HTR-8/SVneo (cell line): ENCODE results near the gene RUBCN.
"Not testable (repeated sequence)": the region's sequence is repeated elsewhere in the genome, so short reads cannot be mapped to it uniquely, and the experiment has no call there.

Source experiments
- DNase-seq: peaks from one replicate; pipeline ENCODE4 v3.0.0; 2011; ENCODE audit warnings: low spot score, mixed read lengths; ENCODE audit not compliant: insufficient read length
- FAIRE-seq: peaks from 2 replicates; lab custom pipeline; 2011; peaks lifted over from hg19 to GRCh38; lab: Jason Lieb, UNC

RUBCN gene

DNA sequence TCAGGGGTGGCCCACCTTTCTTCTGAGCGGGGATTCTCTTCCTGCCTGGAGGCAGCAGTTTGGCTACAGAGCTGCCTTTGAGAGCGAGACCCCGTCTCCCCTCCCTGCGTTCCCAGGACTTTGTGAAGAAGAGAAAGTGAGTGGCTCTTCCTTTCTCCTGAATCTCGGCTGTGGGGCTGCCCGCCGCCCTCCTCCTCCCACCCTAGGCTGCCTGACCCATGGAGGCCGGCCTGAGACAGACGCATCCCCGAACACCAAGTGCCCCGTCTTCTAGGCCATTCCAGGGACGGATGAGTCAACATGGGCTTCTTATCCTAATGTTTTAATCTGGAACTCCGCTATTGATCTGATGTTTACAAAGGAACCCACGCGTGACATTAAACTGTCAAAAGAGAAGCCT, 74.8 kb downstream of the RUBCN start:
- not testable (repeated sequence) for DNase-seq, FAIRE-seq

DNA sequence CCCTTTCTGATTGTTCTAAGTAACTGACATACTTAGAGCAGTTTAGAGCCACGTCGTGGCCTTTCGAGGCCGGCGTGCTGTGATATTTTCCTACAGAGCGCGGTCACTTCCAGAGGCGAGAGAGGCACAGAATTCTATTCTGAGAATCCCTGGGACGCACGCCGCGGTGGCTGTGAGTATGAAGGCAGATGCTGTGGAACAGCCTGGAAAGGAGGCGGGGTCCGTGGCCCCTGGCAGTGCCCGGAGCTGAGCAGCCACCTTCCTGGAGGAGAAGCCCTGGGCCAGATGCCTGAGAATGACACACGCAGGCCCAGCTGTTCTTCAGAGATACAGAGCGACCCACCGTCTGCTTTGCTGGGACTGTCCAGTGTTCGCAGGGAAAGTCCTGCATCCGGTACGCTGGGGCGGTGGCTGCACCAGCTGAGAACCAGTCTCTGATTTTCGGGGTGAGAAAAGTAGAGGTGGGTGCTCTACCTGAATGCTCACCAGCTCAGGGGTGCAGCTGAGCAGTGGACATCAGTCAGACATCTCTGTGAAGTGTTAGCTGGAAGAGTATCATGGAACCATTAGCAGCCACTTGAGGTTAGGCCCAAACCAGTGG, 75.4 kb downstream of the RUBCN start:
- not testable (repeated sequence) for FAIRE-seq, DNase-seq

DNA sequence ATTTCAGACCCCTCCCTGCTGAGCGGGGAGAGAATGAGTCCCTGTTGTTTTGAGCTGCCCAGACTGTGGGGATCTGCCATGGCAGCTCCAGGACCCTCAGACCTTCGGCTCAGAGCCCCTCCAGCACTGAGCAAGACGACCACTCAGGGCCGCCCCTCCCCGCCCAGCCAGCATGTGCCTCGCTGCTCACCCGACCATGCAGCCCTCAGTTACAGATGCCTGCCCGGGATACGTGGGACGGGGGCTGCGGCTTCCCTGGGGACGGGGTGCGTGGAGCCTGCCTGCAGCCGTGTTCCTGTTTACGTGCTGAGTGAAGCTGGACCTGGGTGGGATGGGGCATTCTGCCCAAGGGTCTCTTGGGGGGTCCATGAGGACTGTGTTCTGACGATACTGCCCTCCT, 77.0 kb downstream of the RUBCN start:
- FAIRE-seq, DNase-seq: not testable (repeated sequence)

DNA sequence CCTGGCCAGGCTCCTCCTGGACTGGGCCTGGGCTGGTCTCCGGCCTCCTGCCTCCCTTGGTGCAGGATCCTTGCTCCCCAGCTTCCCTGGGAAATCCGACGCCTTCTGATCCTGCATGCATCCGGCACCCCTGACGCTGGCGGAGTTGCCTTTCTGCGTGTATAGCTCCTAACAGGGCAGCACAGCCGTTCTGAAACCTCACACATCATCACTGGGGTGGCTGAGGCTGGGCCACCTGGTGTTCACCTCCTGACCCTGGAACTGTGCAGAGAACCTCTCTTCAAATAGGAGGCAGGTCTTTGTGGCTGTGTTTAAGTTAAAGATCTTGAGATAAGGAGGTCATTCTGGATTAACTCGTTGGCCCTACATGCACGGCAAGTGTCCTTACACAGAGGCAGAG, 77.6 kb downstream of the RUBCN start:
- DNase-seq, FAIRE-seq: not testable (repeated sequence)

DNA sequence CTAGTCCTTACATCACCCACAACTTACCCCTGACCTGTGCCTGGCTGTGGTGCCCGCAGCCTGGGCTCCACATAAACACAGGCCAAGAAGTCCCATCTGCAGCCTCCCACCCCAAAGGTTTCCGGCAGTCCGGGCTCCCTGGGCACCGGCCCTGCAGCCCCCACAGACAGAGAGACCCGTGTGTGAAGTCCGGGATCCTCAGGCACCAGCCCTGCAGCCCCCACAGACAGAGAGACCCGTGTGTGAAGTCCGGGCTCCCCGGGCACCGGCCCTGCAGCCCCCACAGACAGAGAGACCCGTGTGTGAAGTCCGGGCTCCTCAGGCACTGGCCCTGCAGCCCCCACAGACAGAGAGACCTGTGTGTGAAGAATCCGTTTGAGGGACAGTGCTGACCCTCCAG, 78.0 kb downstream of the RUBCN start:
- DNase-seq, FAIRE-seq: not testable (repeated sequence)

DNA sequence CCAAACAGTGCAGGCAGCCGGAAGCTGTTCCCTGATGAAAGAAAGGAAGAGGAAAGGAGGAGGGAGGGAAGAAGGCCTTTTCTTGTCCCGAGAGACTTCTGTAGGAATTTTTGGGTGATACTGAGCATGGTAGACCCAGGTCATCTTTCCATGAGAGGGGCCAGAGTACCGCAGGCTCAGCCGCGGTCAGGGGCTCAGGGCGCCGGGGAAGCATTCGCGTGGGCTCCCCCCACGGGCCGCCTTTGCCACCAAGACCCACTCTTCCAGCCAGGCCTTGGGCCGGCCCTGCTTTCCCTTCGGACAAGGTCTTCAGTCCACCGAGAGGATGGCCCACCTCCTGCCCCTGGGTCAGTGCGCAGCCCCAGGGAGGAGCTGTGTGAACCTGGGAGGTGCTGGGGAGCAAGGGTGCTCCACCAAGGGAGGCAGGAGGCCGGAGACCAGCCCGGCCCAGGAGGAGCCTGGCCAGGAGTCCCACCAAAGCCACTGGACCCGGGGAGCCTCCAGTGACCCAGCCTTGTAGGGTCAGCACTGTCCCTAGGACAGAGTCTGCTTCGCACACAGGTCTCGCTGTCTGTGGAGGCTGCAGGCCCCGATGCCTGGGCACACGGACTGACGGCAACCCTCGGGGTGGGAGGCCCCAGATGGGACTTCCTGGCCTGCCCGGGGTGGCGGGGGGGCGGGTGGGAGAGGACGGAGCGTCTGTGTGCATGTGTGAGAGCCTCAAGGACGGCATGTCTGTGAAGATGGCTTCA, 79.0 kb downstream of the RUBCN start:
- FAIRE-seq, DNase-seq: not testable (repeated sequence)

DNA sequence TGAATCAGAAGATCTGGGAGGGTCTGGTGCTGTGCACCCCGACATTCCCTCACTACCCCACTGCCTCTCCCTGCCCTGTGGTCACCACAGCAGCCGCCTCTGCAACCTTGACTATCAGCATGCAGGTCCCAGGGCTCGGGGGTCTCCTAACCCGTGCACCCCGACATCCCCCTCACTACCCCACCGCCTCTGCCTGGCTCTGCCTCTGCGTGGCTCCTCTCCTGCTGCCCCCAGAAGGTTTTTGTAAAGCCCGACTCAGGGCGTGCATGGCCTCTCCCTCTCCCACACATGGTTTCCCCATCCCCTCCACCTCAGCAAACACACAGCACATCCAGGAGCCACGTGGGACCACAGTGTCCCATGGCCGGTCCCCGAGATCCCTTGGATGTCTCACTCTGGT, 79.7 kb downstream of the RUBCN start:
- DNase-seq, FAIRE-seq: not testable (repeated sequence)

DNA sequence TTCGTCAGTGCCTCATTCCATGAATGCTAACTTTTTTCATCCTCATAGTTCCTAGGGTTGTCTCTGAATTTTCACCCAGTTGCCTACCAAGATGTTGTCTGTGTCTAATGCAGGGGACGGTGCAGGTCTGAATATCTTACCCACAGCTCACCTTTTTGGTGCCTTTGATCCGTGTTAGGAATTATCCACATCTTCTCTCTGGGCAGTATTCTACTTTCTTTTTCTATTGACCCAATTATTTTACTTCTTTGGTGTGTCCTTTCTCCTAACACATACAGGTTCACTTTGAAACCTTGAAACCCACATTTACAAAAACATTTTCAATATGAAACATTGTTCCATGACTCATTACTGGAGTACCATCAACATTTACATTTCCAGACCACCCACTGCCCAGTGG, 80.6 kb downstream of the RUBCN start:
- not testable (repeated sequence) for DNase-seq, FAIRE-seq

DNA sequence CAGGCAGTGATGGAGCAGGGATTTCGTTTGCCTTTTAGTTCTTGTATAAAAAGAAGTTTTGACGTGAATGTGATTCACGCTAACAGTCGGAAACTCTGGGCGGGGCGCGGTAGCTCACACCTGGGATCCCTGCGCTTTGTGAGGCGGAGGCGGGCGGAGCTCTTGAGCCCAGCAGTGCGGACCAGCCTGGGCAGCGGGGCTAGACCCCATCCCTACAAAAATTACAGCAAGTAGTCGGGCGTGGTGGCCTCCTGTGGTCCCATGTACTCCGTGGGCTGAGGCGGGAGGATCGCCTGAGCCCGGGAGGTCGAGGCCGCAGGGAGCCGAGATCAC, 81.7 kb downstream of the RUBCN start:
- DNase-seq, FAIRE-seq: not testable (repeated sequence)

DNA sequence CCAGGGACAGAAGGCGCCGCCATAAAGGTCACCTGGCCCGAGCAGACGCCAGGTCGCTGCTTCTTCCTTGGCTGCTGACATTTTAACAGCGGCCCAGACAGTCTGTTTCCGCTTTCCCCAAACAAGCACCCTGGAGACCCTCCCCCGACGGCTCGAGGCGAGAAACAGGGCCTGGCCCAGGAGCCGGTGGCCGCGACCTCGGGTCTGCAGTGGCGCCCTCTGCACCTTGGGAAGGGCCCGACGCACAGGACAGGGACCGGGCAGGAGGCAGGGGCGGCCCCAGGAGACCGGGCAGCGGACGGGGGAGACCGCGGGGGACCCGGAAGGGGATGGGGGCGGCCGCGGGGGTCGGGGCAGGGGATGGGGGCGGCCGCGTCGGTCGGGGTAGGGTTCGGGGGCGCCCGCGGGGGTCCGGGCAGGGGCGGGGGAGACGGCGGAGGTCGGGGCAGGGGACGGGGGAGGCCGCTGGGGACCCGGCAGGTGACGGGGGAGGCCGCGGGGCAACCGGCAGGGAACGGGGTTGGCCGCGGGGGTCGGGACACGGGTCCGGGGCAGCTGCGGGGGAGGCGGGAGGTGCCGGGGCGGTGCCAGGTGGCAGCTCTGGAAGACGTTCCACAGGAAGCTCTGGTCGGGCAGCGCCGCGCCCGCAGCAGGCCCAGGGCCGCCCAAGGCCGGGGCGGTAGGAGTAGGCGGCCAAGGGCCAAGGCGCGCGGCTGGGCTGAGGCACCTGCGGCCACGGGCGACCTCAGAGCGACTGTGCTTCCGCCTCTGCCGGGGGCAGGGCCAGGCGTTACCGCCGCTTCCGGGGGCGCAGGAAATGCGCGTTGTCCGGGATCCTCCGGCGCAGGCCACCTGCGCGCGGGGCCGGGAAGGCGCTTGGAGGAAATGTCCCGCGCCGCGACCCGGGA, 82.4 kb downstream of the RUBCN start:
- DNase-seq, result not testable (repeated sequence)

DNA sequence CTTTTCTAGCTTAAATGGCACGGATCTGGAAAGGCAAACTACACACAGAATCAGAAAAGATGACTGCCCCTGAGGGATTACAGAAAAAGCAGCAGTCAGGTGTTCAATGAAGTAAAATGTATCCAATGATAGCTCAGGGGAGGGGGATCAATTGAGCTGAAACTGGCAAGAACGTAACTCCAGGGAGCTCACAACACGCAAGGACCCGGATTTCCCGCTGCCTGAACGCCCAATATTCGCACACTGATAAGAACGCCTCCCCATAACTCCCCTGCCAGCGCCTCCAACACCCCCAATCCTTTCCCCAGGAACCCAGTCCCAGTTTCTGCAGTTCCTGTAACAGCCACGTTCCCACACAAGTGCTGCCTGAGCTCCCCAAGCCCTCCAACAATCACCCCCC, 83.8 kb downstream of the RUBCN start:
- FAIRE-seq, DNase-seq: not testable (repeated sequence)

More for the DNA sequence above, 82.4 kb downstream of the RUBCN start:
- FAIRE-seq, result not testable (repeated sequence)

DNA sequence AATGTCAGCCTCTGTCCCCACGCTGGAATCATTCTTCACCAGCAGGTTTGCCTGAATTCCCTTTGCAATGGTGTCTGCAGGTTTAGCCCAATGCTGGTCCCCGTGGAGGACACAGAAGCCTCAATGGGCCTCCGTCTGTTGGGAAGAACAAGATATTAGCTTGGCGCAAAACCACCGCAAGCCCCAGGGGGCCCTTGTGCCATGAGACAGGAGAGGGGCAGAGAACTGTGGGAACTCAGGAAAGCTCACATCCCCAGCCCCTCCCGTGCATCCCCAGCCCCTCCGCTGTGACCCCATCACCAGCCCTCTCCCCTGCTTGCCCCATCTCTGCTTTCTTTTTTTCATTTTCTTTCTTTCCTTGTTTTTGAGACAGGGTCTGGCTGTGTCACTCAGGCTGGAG, 89.1 kb downstream of the RUBCN start:
- not testable (repeated sequence) for FAIRE-seq, DNase-seq

DNA sequence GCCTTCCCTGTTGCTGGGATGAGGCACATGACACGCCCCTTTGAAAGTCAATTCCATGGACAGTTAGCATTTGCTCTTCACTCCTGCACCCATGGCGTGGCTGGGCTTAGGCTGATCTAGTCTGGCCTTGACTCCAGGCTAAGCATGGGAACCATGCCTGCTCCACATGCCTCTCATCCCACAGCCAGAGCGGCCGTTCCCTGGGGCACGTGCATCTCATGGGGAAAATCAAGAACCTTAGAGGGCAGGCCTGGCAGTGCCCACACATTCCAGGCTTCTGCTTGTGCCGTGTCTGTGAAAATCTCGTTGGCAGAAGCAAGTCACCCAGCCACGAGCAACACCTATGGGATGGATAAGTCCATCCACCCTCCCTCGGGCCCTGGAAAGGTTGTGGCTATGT, 89.5 kb downstream of the RUBCN start:
- not testable (repeated sequence) for FAIRE-seq, DNase-seq

DNA sequence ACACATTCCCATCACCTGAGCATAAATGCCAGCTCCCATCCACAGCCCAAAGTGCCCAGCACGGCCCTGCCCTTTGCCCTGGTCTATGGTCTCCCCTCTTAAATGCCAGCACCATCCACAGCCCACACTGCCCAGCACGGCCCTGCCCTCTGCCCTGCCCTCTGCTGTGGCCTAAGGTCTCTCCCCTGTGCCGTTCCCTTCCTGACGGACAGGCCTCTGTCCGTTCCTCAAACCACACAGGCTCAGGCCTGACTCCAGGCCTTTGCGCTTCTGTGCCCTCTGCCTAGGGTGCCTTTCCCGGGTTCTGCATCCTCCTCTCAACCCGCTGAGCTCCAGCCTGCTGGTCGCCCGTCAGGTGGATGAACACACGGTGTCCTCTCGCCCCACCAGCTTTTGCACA, 90.4 kb downstream of the RUBCN start:
- not testable (repeated sequence) for FAIRE-seq, DNase-seq

DNA sequence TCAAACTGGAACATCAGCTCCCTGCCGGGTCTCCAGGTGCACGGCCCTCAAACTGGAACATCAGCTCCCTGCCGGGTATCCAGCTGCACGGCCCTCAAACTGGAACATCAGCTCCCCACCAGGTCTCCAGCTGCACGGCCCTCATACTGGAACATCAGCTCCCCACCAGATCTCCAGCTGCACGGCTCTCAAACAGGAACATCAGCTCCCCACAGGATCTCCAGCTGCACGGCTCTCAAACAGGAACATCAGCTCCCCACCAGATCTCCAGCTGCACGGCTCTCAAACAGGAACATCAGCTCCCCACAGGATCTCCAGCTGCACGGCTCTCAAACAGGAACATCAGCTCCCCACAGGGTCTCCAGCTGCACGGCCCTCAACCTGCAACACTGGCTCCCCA, 99.1 kb downstream of the RUBCN start:
- not testable (repeated sequence) for DNase-seq, FAIRE-seq

DNA sequence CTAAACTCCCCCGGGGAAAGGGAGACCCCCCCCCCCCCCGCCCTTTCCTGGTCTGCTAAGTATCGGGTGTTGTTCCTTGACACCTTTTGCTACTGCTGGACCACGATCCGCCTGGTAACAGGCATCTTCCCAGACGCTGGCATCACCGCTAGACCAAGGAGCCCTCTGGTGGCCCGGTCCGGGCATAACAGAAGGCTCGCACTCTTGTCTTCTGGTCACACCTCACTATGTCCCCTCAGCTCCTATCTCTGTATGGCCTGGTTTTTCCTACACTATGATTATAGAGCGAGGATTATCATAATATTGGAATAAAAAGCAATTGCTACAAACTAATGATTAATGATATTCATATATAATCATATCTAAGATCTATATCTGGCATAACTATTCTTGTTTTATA, 104.7 kb downstream of the RUBCN start:
- FAIRE-seq, result not testable (repeated sequence)

DNA sequence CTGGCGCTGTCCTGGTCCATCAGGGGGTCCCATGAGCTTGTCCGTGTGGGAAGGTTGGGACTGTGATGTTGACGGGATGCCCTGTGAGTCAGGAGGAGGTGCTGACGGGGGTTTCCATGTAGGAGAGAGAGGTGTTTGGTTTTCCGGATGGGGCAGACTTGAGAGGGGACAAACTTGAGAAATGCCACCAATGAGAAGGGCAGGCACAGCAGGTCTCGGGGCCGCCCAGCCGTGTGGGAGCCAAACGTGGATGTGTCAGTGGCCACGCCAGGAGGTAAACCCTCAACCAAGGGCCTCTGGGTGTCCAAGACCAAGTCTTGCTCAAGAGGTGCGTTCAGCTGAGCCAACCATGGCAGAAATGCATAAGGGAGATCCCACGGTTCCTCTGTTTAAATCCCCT, 105.9 kb downstream of the RUBCN start:
- FAIRE-seq, DNase-seq: not testable (repeated sequence)

More for the DNA sequence above, 104.7 kb downstream of the RUBCN start:
- not testable (repeated sequence) for DNase-seq

DNA sequence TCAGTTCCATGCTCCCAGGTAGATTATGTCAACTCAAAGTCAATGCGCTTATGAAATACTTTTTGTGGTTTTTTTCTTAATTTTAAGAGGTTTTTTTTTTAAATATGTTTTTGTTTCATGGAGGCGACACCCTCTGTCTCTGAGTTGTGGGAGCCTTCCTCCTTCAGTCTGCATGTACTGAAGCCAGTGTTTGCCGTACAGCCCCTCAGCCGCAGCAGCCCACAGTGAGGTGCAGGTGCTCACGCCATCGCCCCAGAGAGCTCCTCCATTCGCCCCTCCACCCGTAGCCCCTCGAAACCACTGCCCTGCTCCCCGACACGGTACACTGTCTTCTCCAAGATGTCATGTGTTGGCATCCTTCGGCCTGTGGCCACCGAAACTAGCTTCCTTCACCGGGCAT, 107.4 kb downstream of the RUBCN start:
- not testable (repeated sequence) for FAIRE-seq, DNase-seq

DNA sequence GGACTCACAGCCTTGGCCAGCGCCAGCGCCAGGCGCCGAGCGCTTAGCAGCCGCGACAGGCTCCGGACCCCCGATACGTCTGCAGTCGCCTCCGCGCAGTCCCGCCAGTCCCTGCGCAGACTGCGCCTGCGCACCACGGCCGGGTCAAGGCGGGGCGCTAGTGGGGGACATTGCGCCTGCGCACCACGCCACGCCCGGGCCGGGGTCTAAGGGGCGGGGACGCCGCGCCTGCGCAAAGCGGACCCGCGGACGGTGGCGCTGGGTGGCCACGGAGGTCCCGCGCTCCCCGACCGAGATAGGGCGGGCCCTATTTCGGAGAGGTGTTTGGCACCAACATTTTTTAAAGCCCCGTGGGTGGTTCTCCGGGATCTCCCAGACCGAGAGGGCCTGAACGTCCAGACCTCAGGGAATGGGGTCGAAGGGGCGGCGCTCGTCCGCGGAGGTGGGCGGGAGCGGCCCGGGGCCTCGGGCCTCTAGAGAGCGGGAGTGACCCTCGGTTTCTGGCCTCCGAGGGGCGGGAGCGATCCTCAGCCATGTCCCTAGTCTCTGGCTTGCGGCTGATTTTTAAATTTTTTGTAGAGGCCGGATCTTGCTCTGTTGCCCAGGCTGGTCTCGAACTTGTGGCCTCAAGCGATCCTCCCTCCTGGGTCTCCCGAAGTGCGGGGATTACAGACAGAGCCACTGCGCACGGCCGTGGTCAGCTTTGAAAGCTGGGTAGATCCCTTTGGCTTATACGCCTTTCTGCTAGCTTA, 108.8 kb downstream of the RUBCN start:
- not testable (repeated sequence) for DNase-seq, FAIRE-seq
